Measurements from ENCODE around the gene REEP3.

GRCh38 chr10:63673846-63674245, 152.6 kb downstream of the REEP3 start:
- TF ChIP-seq CTCF (IDR thresholded peaks at IDR 0.05) = no peak
- no peak for TF ChIP-seq EZH2 (IDR thresholded peaks at IDR 0.05; ENCODE audit: borderline replicate concordance, insufficient read depth, low read depth, low read length, poor library complexity, severe bottlenecking)

All from B cell (primary cell).